ENCODE results near the gene SHISAL1. TPM values are rescaled to one million over a fixed set of nuclear protein-coding genes. Genes with fewer than 3 reads are reported as not detected.

Gene SHISAL1
- polyA plus RNA-seq, 1 donor (not counting 4 experiments of a cell fraction or from before 2014, with no cell fraction given): 0.24 TPM

GRCh38 chr22:44260216-44261035 lies 52.3 kb downstream of the SHISAL1 start:
- no peak overlapping the region for H3K4me3 ChIP-seq (ENCODE audit: control insufficient read depth in 2 of 3, extremely low read depth in 1 of 3, insufficient read depth in 2 of 3, low read depth in 1 of 3, low read length in 3 of 3)
- H3K9ac ChIP-seq (ENCODE audit: control insufficient read depth, extremely low read depth, insufficient read depth, low read length): no peak overlapping the region
- no peak overlapping the region for H3K4me2 ChIP-seq (ENCODE audit: control insufficient read depth, extremely low read depth, insufficient read depth, low read depth, low read length)
- H3K27ac ChIP-seq (ENCODE audit: control insufficient read depth, insufficient read depth, low read length): no peak overlapping the region
- no peaks in the 10 kb centered on the region for H3K79me2 ChIP-seq (ENCODE audit: control insufficient read depth, insufficient read depth, low read length)
- no peaks in the 10 kb centered on the region for H3K9me1 ChIP-seq (ENCODE audit: control insufficient read depth, extremely low read depth, insufficient read depth, low read length)
- H4K20me1 ChIP-seq (ENCODE audit: control insufficient read depth, extremely low read depth, insufficient read depth, low read length): peaks cover 1% of the 10 kb centered on the region
- no peak for TF ChIP-seq CTCF (optimal IDR thresholded peaks at IDR 0.05 in 1 of 3, IDR thresholded peaks at IDR 0.05 in 1 of 3, conservative IDR thresholded peaks at IDR 0.05 in 1 of 3; ENCODE audit: extremely low read depth in 1 of 3, insufficient read depth in 2 of 3, low read length in 3 of 3)
- TF ChIP-seq EZH2 (IDR thresholded peaks at IDR 0.05; ENCODE audit: low read length): no peak
- DNase-seq (ENCODE audit: low read depth, low spot score) (no peak), FAIRE-seq (no peak)
- H3K36me3 ChIP-seq (ENCODE audit: control insufficient read depth in 2 of 2, extremely low read depth in 1 of 2, insufficient read depth in 2 of 2, low read length in 2 of 2): no peaks in the 10 kb centered on the region
- H2AFZ ChIP-seq (ENCODE audit: control insufficient read depth, low read length): no peak overlapping the region
- H3K9me3 ChIP-seq (ENCODE audit: control insufficient read depth, low read depth, low read length): peaks cover 3% of the 10 kb centered on the region
- dilution Hi-C loops (cut with MboI; ENCODE audit: extremely low pct_ligation_motif_present, low sequenced_read_pairs): no loop called here
- H3K4me1 ChIP-seq (ENCODE audit: control insufficient read depth, extremely low read depth, insufficient read depth, low read length): no peaks in the 10 kb centered on the region
- peaks cover 15% of the 10 kb centered on the region for H3K27me3 ChIP-seq (ENCODE audit: control insufficient read depth, extremely low read depth, insufficient read depth, low read length)

GRCh38 chr22:44259366-44260215 lies 53.2 kb downstream of the SHISAL1 start:
- Histone ChIP-seq H3K9me1 (ENCODE audit: control insufficient read depth, extremely low read depth, insufficient read depth, low read length) (no peaks in the 10 kb centered on the region), H4K20me1 (ENCODE audit: control insufficient read depth, extremely low read depth, insufficient read depth, low read length) (no peaks in the 10 kb centered on the region), H3K79me2 (ENCODE audit: control insufficient read depth, insufficient read depth, low read length) (no peaks in the 10 kb centered on the region), H3K9ac (ENCODE audit: control insufficient read depth, extremely low read depth, insufficient read depth, low read length) (no peak overlapping the region), H3K4me3 (ENCODE audit: control insufficient read depth in 2 of 3, extremely low read depth in 1 of 3, insufficient read depth in 2 of 3, low read depth in 1 of 3, low read length in 3 of 3) (no peak overlapping the region), H3K4me2 (ENCODE audit: control insufficient read depth, extremely low read depth, insufficient read depth, low read depth, low read length) (no peak overlapping the region), H3K36me3 (ENCODE audit: control insufficient read depth in 2 of 2, extremely low read depth in 1 of 2, insufficient read depth in 2 of 2, low read length in 2 of 2) (no peaks in the 10 kb centered on the region), H3K9me3 (ENCODE audit: control insufficient read depth, low read depth, low read length) (no peaks in the 10 kb centered on the region), H3K4me1 (ENCODE audit: control insufficient read depth, extremely low read depth, insufficient read depth, low read length) (no peaks in the 10 kb centered on the region), H2AFZ (ENCODE audit: control insufficient read depth, low read length) (no peak overlapping the region), H3K27ac (ENCODE audit: control insufficient read depth, insufficient read depth, low read length) (no peak overlapping the region), H3K27me3 (ENCODE audit: control insufficient read depth, extremely low read depth, insufficient read depth, low read length) (peaks cover 13% of the 10 kb centered on the region)
- DNase-seq (ENCODE audit: low read depth, low spot score) (no peak), FAIRE-seq (no peak)
- TF ChIP-seq EZH2 (IDR thresholded peaks at IDR 0.05; ENCODE audit: low read length): no peak
- TF ChIP-seq CTCF (optimal IDR thresholded peaks at IDR 0.05 in 1 of 3, IDR thresholded peaks at IDR 0.05 in 1 of 3, conservative IDR thresholded peaks at IDR 0.05 in 1 of 3; ENCODE audit: extremely low read depth in 1 of 3, insufficient read depth in 2 of 3, low read length in 3 of 3): no peak
- dilution Hi-C loops (cut with MboI; ENCODE audit: extremely low pct_ligation_motif_present, low sequenced_read_pairs): no loop called here
